Mesenchymal stem cell (in vitro differentiated cells and primary cell): Measurements from ENCODE around the gene TRIP13.
A peak's percentile ranks its signal among the peaks of the same experiment; 100 is the strongest.
"Not testable (repeated sequence)": the region's sequence is repeated elsewhere in the genome, so short reads cannot be mapped to it uniquely, and the experiment has no call there.

Source experiments
- DNase-seq: peaks from one replicate; pipeline ENCODE4 v3.0.0-alpha.2; 2013
- H2AFZ ChIP-seq: one replicate; pipeline ENCODE4 v1.6.1; 2013; ENCODE audit warnings: low read depth, mild to moderate bottlenecking, control low read depth, inconsistent platforms, low read length, moderate library complexity
- H2AK5ac ChIP-seq: 2 replicates; pipeline ENCODE4 v1.6.1; 2013; ENCODE audit warnings: low read length, moderate library complexity, mild to moderate bottlenecking, inconsistent platforms; ENCODE audit not compliant: severe bottlenecking
- H2BK120ac ChIP-seq: one replicate; pipeline ENCODE4 v1.6.1; 2013; ENCODE audit warnings: low read depth, mild to moderate bottlenecking, inconsistent platforms, low read length, moderate library complexity
- H2BK12ac ChIP-seq, 2 experiments: one replicate each; pipeline ENCODE4 v1.6.1; 2013; ENCODE audit warnings: inconsistent platforms in 2 of 2, low read length in 2 of 2, mild to moderate bottlenecking in 2 of 2, moderate library complexity in 2 of 2, control low read depth in 1 of 2
- H2BK15ac ChIP-seq: one replicate; pipeline ENCODE4 v1.6.1; 2013; ENCODE audit warnings: mild to moderate bottlenecking, low read depth, inconsistent platforms; ENCODE audit not compliant: poor library complexity, severe bottlenecking
- H2BK5ac ChIP-seq: 2 replicates; pipeline ENCODE4 v1.6.1; 2013; ENCODE audit warnings: low read depth, mild to moderate bottlenecking, low read length, control low read depth, inconsistent platforms; ENCODE audit not compliant: poor library complexity, severe bottlenecking
- H3K14ac ChIP-seq, 2 experiments: one replicate each; pipeline ENCODE4 v1.6.1; 2013; ENCODE audit warnings: inconsistent platforms in 2 of 2, low read length in 2 of 2, control low read depth in 1 of 2, mild to moderate bottlenecking in 1 of 2, moderate library complexity in 1 of 2
- H3K18ac ChIP-seq, 2 experiments: one replicate each; pipeline ENCODE4 v1.6.1; 2013; ENCODE audit warnings: inconsistent platforms in 2 of 2, low read length in 2 of 2, control low read depth in 1 of 2, low read depth in 1 of 2, mild to moderate bottlenecking in 1 of 2
- H3K23ac ChIP-seq, 2 experiments: one replicate each; pipeline ENCODE4 v1.6.1; 2013; ENCODE audit warnings: inconsistent platforms in 2 of 2, low read length in 2 of 2, mild to moderate bottlenecking in 2 of 2, moderate library complexity in 2 of 2, control low read depth in 1 of 2
- H3K27ac ChIP-seq: 2 replicates; pipeline ENCODE4 v1.5.1; 2013; ENCODE audit warnings: mild to moderate bottlenecking, moderate library complexity, low read length, control low read depth, inconsistent platforms; ENCODE audit not compliant: poor library complexity, severe bottlenecking
- H3K27me3 ChIP-seq, 2 experiments: 2 replicates each; pipeline versions ENCODE4 v1.6.1 to v1.7.0; 2013; ENCODE audit warnings: low read length in 2 of 2, mild to moderate bottlenecking in 2 of 2, moderate library complexity in 2 of 2, control low read depth in 1 of 2, inconsistent platforms in 1 of 2; ENCODE audit not compliant: control insufficient read depth in 1 of 2, insufficient read depth in 1 of 2
- H3K36me3 ChIP-seq, 2 experiments: 2 replicates each; pipeline versions ENCODE4 v1.6.1 to v1.7.0; 2013; ENCODE audit warnings: low read length in 2 of 2, control low read depth in 1 of 2, inconsistent platforms in 1 of 2, low read depth in 1 of 2, mild to moderate bottlenecking in 1 of 2; ENCODE audit not compliant: insufficient read depth in 2 of 2, control insufficient read depth in 1 of 2
- H3K4ac ChIP-seq, 2 experiments: one replicate each; pipeline ENCODE4 v1.6.1; 2013; ENCODE audit warnings: inconsistent platforms in 2 of 2, low read length in 2 of 2, mild to moderate bottlenecking in 2 of 2, moderate library complexity in 2 of 2, control low read depth in 1 of 2, low read depth in 1 of 2
- H3K4me1 ChIP-seq: 2 replicates; pipeline ENCODE4 v1.6.1; 2013; ENCODE audit warnings: low read depth, low read length, control low read depth; ENCODE audit not compliant: control insufficient read depth, insufficient read depth
- H3K4me2 ChIP-seq: 2 replicates; pipeline ENCODE4 v1.6.1; 2013; ENCODE audit warnings: low read length, mild to moderate bottlenecking, inconsistent platforms; ENCODE audit not compliant: poor library complexity, severe bottlenecking
- H3K4me3 ChIP-seq, 2 experiments: 2 replicates each; pipeline versions ENCODE4 v1.5.1 to v1.7.0; 2013; ENCODE audit warnings: low read length in 2 of 2, mild to moderate bottlenecking in 2 of 2, control low read depth in 1 of 2, low read depth in 1 of 2; ENCODE audit not compliant: insufficient read depth in 1 of 2
- H3K79me1 ChIP-seq: replicated peaks from 2 replicates; pipeline ENCODE4 v1.6.1; 2013; ENCODE audit warnings: mild to moderate bottlenecking, control low read depth, low read length, inconsistent platforms; ENCODE audit not compliant: poor library complexity, severe bottlenecking
- H3K9ac ChIP-seq: 2 replicates; pipeline ENCODE4 v1.7.0; 2013; ENCODE audit warnings: mild to moderate bottlenecking, low read length, moderate library complexity
- H3K9me3 ChIP-seq: 2 replicates; pipeline ENCODE4 v1.7.0; 2013; ENCODE audit warnings: mild to moderate bottlenecking, low read length; ENCODE audit not compliant: control insufficient read depth
- H4K8ac ChIP-seq: one replicate; pipeline ENCODE4 v1.6.1; 2013; ENCODE audit warnings: inconsistent platforms, mild to moderate bottlenecking, low read length, moderate library complexity
- H4K91ac ChIP-seq: one replicate; pipeline ENCODE4 v1.6.1; 2013; ENCODE audit warnings: mild to moderate bottlenecking, low read length, inconsistent platforms
- WGBS: methylation state at CpG from one replicate; pipeline ENCODE4 v1.1.7; 2013; ENCODE audit warnings: mixed read lengths; 5-methylcytosine and 5-hydroxymethylcytosine counted together

Gene TRIP13

DNA sequence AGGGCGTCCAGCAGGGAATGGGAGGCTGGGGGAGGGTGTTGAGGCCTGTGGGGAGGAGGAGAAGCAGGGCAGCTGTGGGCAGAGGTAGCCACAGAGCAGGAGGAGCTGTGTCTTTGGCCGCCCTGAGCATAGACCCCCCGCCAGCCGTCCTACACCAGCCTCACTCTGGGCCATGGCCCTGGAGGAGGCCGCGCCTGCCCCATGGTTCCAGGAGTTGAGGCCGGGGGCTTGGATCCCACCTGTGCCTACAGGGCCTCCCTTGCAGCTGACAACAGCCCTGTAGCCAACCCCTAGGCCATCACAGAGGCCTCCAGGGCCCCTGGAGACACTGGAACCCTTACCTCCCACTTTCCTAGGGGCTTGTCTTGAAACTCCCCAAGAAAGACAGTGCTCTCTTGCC is 44.9 kb upstream of the TRIP13 start:
- H3K27ac ChIP-seq, H3K79me1 ChIP-seq, H2BK12ac ChIP-seq, H2AK5ac ChIP-seq, H2AFZ ChIP-seq, H3K4ac ChIP-seq, H3K36me3 ChIP-seq, H2BK15ac ChIP-seq, H3K4me3 ChIP-seq, H3K9me3 ChIP-seq, H3K18ac ChIP-seq, H3K4me2 ChIP-seq, H3K23ac ChIP-seq, H2BK120ac ChIP-seq, H3K4me1 ChIP-seq, H2BK5ac ChIP-seq, H4K91ac ChIP-seq, H3K14ac ChIP-seq, DNase-seq, H3K9ac ChIP-seq, H4K8ac ChIP-seq: not testable (repeated sequence)
- peaks cover 4 to 34% of the 10 kb centered on the region in 2 experiments for H3K27me3 ChIP-seq
- WGBS, result no CpG with 5 or more reads among the region's 7 CpGs

DNA sequence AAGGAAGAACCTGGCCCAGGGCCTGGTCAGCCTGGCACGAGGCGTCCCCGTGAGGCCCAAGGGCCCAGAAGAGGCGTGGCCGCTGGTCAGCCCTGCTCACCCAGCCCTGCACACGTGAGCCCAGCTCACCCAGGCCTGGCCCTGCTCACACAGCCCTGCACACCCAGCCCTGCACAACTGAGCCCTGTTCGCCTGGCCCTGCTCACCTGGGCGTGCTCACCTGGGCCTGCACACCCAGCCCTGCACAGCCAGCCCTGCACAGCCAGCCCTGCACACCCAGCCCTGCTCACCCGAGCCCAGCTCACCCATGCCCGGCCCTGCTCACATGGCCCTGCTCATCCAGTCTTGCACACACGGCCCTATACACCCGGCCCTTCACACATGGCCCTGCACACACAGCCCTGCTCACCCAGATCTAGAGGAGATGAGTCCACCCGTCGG is 44.0 kb upstream of the TRIP13 start:
- Histone ChIP-seq H3K9ac (no peak overlapping the region), H2BK12ac (no peak overlapping the region)

DNA sequence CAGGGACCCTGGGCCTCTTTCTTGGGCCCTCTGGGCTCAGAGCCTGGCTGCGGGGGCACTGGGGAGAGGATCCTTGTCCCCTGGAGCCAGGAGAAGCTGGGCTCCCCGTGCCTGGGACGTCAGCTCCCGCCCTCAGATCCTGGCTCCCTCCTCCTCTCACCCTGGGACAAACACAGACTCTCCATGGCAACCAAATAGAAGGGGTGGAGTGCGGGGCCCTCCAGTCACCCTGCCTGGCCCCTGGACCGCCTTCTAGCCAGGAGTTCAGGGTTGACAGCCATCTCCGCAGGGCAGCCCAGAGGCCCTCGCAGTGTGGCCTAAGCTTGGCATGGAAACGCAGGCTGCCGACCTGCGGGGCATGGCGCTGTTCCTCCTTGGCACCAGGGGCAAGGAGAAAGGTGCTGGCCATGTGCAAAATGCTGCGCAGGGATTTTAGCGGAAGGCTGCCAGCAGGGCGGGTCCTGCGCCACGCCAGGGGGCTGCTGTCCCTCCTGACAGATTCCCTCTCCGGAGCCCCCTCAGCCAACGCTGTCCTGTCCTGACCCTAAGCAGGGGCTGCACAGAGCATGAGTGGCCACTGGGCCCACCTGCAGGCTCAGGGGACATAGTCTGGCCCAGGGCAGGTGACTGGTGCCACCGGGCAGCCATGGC is 42.9 kb upstream of the TRIP13 start:
- Histone ChIP-seq H3K14ac (peak overlapping the region in 1 of 2 experiments; percentile 58), H3K36me3 (no peaks in the 10 kb centered on the region), H2AK5ac (no peak overlapping the region), H3K27me3 (peaks cover 4 to 49% of the 10 kb centered on the region in 2 experiments), H4K91ac (no peak overlapping the region), H2AFZ (no peak overlapping the region), H2BK12ac (no peak overlapping the region), H3K79me1 (no peaks in the 10 kb centered on the region), H3K4me2 (no peak overlapping the region), H2BK15ac (no peak overlapping the region), H3K9ac (peak overlapping the region; percentile 29), H2BK5ac (no peak overlapping the region), H3K4me1 (peaks cover 2% of the 10 kb centered on the region), H3K18ac (no peak overlapping the region), H3K9me3 (no peaks in the 10 kb centered on the region), H3K23ac (no peak overlapping the region), H3K4me3 (no peak overlapping the region), H3K27ac (no peak overlapping the region), H3K4ac (no peak overlapping the region), H2BK120ac (no peak overlapping the region), H4K8ac (no peak overlapping the region)
- DNase-seq, result peak; percentile 78
- WGBS, result 82% methylated on average over 17 of the region's 20 CpGs

More for the DNA sequence above, 44.0 kb upstream of the TRIP13 start:
- no peaks in the 10 kb centered on the region for H3K36me3 ChIP-seq
- no peak overlapping the region for H4K8ac ChIP-seq
- H3K4me2 ChIP-seq, result no peak overlapping the region
- no peak overlapping the region for H2BK15ac ChIP-seq
- H3K18ac ChIP-seq, result no peak overlapping the region
- WGBS, result 90% methylated on average over 14 of the region's 14 CpGs
- peaks cover 4 to 43% of the 10 kb centered on the region in 2 experiments for H3K27me3 ChIP-seq
- peak overlapping the region; percentile 29 for H4K91ac ChIP-seq
- H3K4ac ChIP-seq, result peak overlapping the region in 1 of 2 experiments; percentile 58
- no peak overlapping the region for H3K4me3 ChIP-seq
- peaks cover 4% of the 10 kb centered on the region for H3K4me1 ChIP-seq
- H2BK120ac ChIP-seq, result no peak overlapping the region
- H2AFZ ChIP-seq, result no peak overlapping the region
- H3K23ac ChIP-seq, result peak overlapping the region in 1 of 2 experiments; percentile 59
- H2AK5ac ChIP-seq, result no peak overlapping the region
- peak overlapping the region in 1 of 2 experiments; percentile 97 for H3K14ac ChIP-seq
- H2BK5ac ChIP-seq, result no peak overlapping the region
- no peaks in the 10 kb centered on the region for H3K9me3 ChIP-seq
- no peak overlapping the region for H3K27ac ChIP-seq
- no peak for DNase-seq
- no peaks in the 10 kb centered on the region for H3K79me1 ChIP-seq

DNA sequence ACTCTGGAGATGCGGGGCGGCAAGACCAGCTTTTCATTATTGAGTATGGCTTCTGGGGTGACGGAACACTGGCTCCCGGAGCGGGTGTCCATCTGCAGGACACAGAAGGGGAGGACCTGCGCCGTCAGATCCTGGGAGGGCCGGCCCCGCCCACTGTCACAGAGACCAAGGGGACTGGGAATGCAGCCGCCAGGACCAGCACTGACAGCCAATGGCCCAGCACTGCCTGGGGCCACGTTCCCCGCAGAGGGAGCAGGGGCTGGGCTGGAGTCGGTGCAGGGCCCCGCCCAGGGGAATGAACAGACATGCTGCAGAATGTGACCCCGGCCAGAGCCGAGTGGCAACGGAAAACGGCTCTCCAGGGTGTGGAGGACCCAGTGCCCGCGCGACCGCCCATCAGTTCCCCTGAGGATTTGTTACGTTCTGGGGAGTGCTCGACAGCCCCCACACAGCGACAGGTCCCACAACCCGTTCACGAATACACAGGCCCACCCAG is 42.1 kb upstream of the TRIP13 start, which contains the start of gene ZDHHC11:
TSS of gene ZDHHC11 (minus strand) at position 476 of the 496 bp plus-strand sequence. CDS start at position 92, 384 bp downstream.
- Histone ChIP-seq H3K9me3 (no peaks in the 10 kb centered on the region), H2BK120ac (no peak within 1 kb of the TSS), H2BK5ac (no peak within 1 kb of the TSS), H3K14ac (peak within 1 kb of the TSS in 1 of 2 experiments; percentile 58), H3K27ac (no peak within 1 kb of the TSS), H2AFZ (no peak within 1 kb of the TSS), H2BK12ac (no peak within 1 kb of the TSS), H2AK5ac (no peak within 1 kb of the TSS), H2BK15ac (no peak within 1 kb of the TSS), H4K91ac (no peak within 1 kb of the TSS), H3K79me1 (no peaks in the 10 kb centered on the region), H3K36me3 (no peaks in the 10 kb centered on the region), H3K18ac (no peak within 1 kb of the TSS), H3K27me3 (peaks cover 4 to 49% of the 10 kb centered on the region in 2 experiments), H3K4me2 (no peak within 1 kb of the TSS), H3K4ac (no peak within 1 kb of the TSS), H3K9ac (peak within 1 kb of the TSS; percentile 29), H3K23ac (no peak within 1 kb of the TSS), H3K4me3 (no peak within 1 kb of the TSS), H4K8ac (no peak within 1 kb of the TSS), H3K4me1 (peaks cover 2% of the 10 kb centered on the region)
- 89% methylated on average over 26 of the region's 27 CpGs for WGBS
- no peak for DNase-seq
